T-helper 2 cell treated with Interferon-gamma antibody and Interleukin-4, amounts not matched to agents 5 μg/mL and 100 μg/mL, for 36 hours (primary cell): ENCODE results near the gene TAC3.
"Not testable (repeated sequence)": the region's sequence is repeated elsewhere in the genome, so short reads cannot be mapped to it uniquely, and the experiment has no call there.

Source experiments
- DNase-seq: peaks from one replicate; pipeline ENCODE4 v3.0.0; 2021; ENCODE audit warnings: low spot score
- H3K27ac Mint-ChIP-seq: one replicate; pipeline ENCODE4 v1.8.0; 2021; ENCODE audit warnings: mild to moderate bottlenecking, mixed read lengths
- H3K27me3 Mint-ChIP-seq: one replicate; pipeline ENCODE4 v1.8.0; 2021; ENCODE audit warnings: low read depth, mixed read lengths
- H3K36me3 Mint-ChIP-seq: one replicate; pipeline ENCODE4 v1.8.0; 2021; ENCODE audit warnings: low read depth, mixed read lengths
- H3K4me1 Mint-ChIP-seq: one replicate; pipeline ENCODE4 v1.8.0; 2021; ENCODE audit warnings: low read depth, mixed read lengths
- H3K4me3 Mint-ChIP-seq: one replicate; pipeline ENCODE4 v1.8.0; 2022; ENCODE audit warnings: mild to moderate bottlenecking, moderate library complexity, mixed read lengths
- H3K9me3 Mint-ChIP-seq: one replicate; pipeline ENCODE4 v1.8.0; 2021; ENCODE audit warnings: mixed read lengths

Gene TAC3

GRCh38 chr12:56990648-56991318 is 25.5 kb downstream of the TAC3 start:
- Mint-ChIP-seq H3K27me3 (peaks cover 10% of the 10 kb centered on the region), H3K36me3 (peaks cover under 1% of the 10 kb centered on the region), H3K9me3 (no peaks in the 10 kb centered on the region), H3K27ac (no peak overlapping the region), H3K4me3 (no peak overlapping the region), H3K4me1 (peaks cover 11% of the 10 kb centered on the region)
- DNase-seq = no peak

- Mint-ChIP-seq H3K27ac (no peak overlapping the region), H3K36me3 (no peaks in the 10 kb centered on the region), H3K4me3 (no peak overlapping the region), H3K27me3 (peaks cover 10% of the 10 kb centered on the region), H3K4me1 (peaks cover 11% of the 10 kb centered on the region), H3K9me3 (no peaks in the 10 kb centered on the region)
- no peak for DNase-seq
These were observed 26.3 kb downstream of the TAC3 start for GRCh38 chr12:56989861-56990610.

- peaks cover 11% of the 10 kb centered on the region for H3K4me1 Mint-ChIP-seq
- H3K27me3 Mint-ChIP-seq = peaks cover 10% of the 10 kb centered on the region
- no peak overlapping the region for H3K27ac Mint-ChIP-seq
- no peaks in the 10 kb centered on the region for H3K9me3 Mint-ChIP-seq
- no peak for DNase-seq
- H3K36me3 Mint-ChIP-seq = no peaks in the 10 kb centered on the region
- H3K4me3 Mint-ChIP-seq = no peak overlapping the region
These were observed 28.1 kb downstream of the TAC3 start for GRCh38 chr12:56988207-56988739.

GRCh38 chr12:56987551-56988053 is 28.7 kb downstream of the TAC3 start:
- Mint-ChIP-seq H3K4me1 (peaks cover 11% of the 10 kb centered on the region), H3K36me3 (no peaks in the 10 kb centered on the region), H3K27me3 (peaks cover 10% of the 10 kb centered on the region), H3K9me3 (no peaks in the 10 kb centered on the region), H3K4me3 (peak overlapping the region; percentile 14), H3K27ac (no peak overlapping the region)
- peak; percentile 48 for DNase-seq

- H3K36me3 Mint-ChIP-seq = no peaks in the 10 kb centered on the region
- H3K27ac Mint-ChIP-seq = no peak overlapping the region
- peaks cover 10% of the 10 kb centered on the region for H3K27me3 Mint-ChIP-seq
- no peak for DNase-seq
- no peaks in the 10 kb centered on the region for H3K9me3 Mint-ChIP-seq
- H3K4me3 Mint-ChIP-seq = peak overlapping the region; percentile 14
- peaks cover 11% of the 10 kb centered on the region for H3K4me1 Mint-ChIP-seq
These were observed 29.3 kb downstream of the TAC3 start for GRCh38 chr12:56987011-56987410.

- H3K36me3 Mint-ChIP-seq, H3K4me1 Mint-ChIP-seq, H3K27ac Mint-ChIP-seq, H3K4me3 Mint-ChIP-seq, DNase-seq, H3K9me3 Mint-ChIP-seq: not testable (repeated sequence)
- H3K27me3 Mint-ChIP-seq = peaks cover 10% of the 10 kb centered on the region
These were observed 30.6 kb downstream of the TAC3 start for GRCh38 chr12:56985714-56986113.

- H3K36me3 Mint-ChIP-seq = no peaks in the 10 kb centered on the region
- H3K9me3 Mint-ChIP-seq = no peaks in the 10 kb centered on the region
- peaks cover 4% of the 10 kb centered on the region for H3K27me3 Mint-ChIP-seq
- peaks cover 6% of the 10 kb centered on the region for H3K4me1 Mint-ChIP-seq
- DNase-seq = no peak
- no peak overlapping the region for H3K27ac Mint-ChIP-seq
- H3K4me3 Mint-ChIP-seq = no peak overlapping the region
These were observed 32.9 kb downstream of the TAC3 start for GRCh38 chr12:56983386-56983785.

GRCh38 chr12:56982578-56983236 is 33.6 kb downstream of the TAC3 start:
- not testable (repeated sequence) for H3K27me3 Mint-ChIP-seq, H3K9me3 Mint-ChIP-seq, H3K4me3 Mint-ChIP-seq, H3K27ac Mint-ChIP-seq, H3K36me3 Mint-ChIP-seq, DNase-seq, H3K4me1 Mint-ChIP-seq

- Mint-ChIP-seq H3K36me3 (no peaks in the 10 kb centered on the region), H3K9me3 (no peaks in the 10 kb centered on the region), H3K27me3 (no peaks in the 10 kb centered on the region), H3K4me1 (no peaks in the 10 kb centered on the region), H3K4me3 (no peak overlapping the region), H3K27ac (no peak overlapping the region)
- DNase-seq = no peak
These were observed 35.3 kb downstream of the TAC3 start for GRCh38 chr12:56980941-56981530.

- no peaks in the 10 kb centered on the region for H3K4me1 Mint-ChIP-seq
- no peak for DNase-seq
- H3K36me3 Mint-ChIP-seq = no peaks in the 10 kb centered on the region
- no peak overlapping the region for H3K27ac Mint-ChIP-seq
- H3K4me3 Mint-ChIP-seq = no peak overlapping the region
- H3K27me3 Mint-ChIP-seq = no peaks in the 10 kb centered on the region
- no peaks in the 10 kb centered on the region for H3K9me3 Mint-ChIP-seq
These were observed 36.1 kb downstream of the TAC3 start for GRCh38 chr12:56980268-56980667.

- DNase-seq = no peak
- Mint-ChIP-seq H3K27ac (no peak overlapping the region), H3K27me3 (no peaks in the 10 kb centered on the region)
These were observed 36.7 kb downstream of the TAC3 start for GRCh38 chr12:56979628-56980027.

GRCh38 chr12:56978397-56979138 is 37.8 kb downstream of the TAC3 start:
- no peak for DNase-seq
- Mint-ChIP-seq H3K9me3 (no peaks in the 10 kb centered on the region), H3K27me3 (no peaks in the 10 kb centered on the region), H3K4me1 (no peaks in the 10 kb centered on the region), H3K27ac (no peak overlapping the region), H3K4me3 (no peak overlapping the region), H3K36me3 (no peaks in the 10 kb centered on the region)

More at GRCh38 chr12:56979628-56980027, 36.7 kb downstream of the TAC3 start:
- Mint-ChIP-seq H3K4me3 (no peak overlapping the region), H3K36me3 (no peaks in the 10 kb centered on the region), H3K4me1 (no peaks in the 10 kb centered on the region), H3K9me3 (no peaks in the 10 kb centered on the region)

- not testable (repeated sequence) for DNase-seq, H3K4me3 Mint-ChIP-seq, H3K4me1 Mint-ChIP-seq, H3K27me3 Mint-ChIP-seq, H3K27ac Mint-ChIP-seq, H3K9me3 Mint-ChIP-seq, H3K36me3 Mint-ChIP-seq
These were observed 39.0 kb downstream of the TAC3 start for GRCh38 chr12:56977361-56977760.
